Stomach (tissue), 4 donors: ENCODE measurements around the gene HLCS.

ENCODE experiments used
- EP300 ChIP-seq: sonication (generic); formaldehyde crosslinking; IDR thresholded peaks from one replicate; pipeline ENCODE4 v1.6.1; 2017; ENCODE audit warnings: antibody characterized with exemption
- POLR2A ChIP-seq, 4 donors: fragments of 450-650 bp; IDR thresholded peaks; one replicate each; pipeline ENCODE4 v1.6.1; 2016; ENCODE audit warnings: antibody characterized with exemption in 4 of 4, control low read depth in 2 of 4, mild to moderate bottlenecking in 1 of 4, moderate library complexity in 1 of 4
- POLR2AphosphoS5 ChIP-seq, 3 donors: sonication (generic); formaldehyde crosslinking; IDR thresholded peaks; one replicate each; pipeline ENCODE4 v1.6.1; 2016; ENCODE audit warnings: antibody characterized with exemption in 3 of 3

DNA sequence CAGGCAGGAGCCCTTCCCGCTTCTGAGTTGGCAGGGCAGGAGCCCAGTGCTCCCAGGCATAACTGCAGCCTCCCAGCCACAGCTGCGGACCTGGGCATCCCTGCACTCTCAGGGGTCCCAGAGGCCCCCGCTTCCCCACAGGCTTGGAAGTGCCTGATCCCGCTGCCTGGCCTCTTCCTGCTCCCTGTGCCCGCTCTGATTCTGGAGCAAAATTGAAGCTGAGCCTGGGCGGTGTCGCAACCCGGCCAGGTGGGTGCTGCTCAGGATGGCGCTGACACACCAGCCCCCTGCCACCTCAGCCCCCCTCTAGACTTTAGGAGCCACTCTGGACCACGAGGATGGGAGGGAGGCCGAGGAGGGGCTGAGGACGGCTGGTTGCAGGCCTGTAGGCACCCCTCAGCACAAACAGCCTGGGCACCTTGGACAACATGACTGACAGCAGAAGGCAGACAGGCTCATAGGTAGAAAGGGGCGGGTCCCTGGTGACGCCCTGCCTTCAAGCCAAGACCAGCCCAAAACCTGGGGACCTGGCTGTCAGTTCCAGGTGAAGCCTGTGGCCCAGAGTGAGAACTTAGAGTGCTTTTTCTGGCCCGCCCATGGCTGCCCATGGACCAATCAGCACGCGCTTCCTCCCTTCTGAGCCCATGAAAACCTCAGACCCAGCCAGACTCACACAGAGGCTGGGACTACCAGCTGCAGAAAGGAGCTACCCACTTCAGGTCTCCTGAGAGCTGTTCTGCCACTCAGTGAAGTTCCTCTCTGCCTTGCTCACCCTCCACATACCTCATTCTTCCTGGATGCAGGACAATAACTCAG lies 7.2 kb downstream of the HLCS start:
- TF ChIP-seq POLR2A (IDR thresholded peaks at IDR 0.05) (no peak), POLR2AphosphoS5 (IDR thresholded peaks at IDR 0.05) (no peak), EP300 (no peak)
